ENCODE data around the gene NXPH2.

- TF ChIP-seq ZNF274 (IDR thresholded peaks at IDR 0.05; ENCODE audit: low read depth, low read length) (no peak), YY1 (IDR thresholded peaks at IDR 0.05; ENCODE audit: insufficient read depth, insufficient read length) (no peak), SUZ12 (IDR thresholded peaks at IDR 0.05; ENCODE audit: extremely low read depth, insufficient read depth, insufficient read length) (no peak)
These were observed 143.1 kb downstream of the NXPH2 start for GRCh38 chr2:138637061-138637460.

All from NT2/D1 (cell line).